ENCODE data around the gene PARP3. TPM values are rescaled to one million over a fixed set of nuclear protein-coding genes. Genes with fewer than 3 reads are reported as not detected.
A peak's percentile ranks its signal among the peaks of the same experiment; 100 is the strongest.
"Not testable (repeated sequence)": the region's sequence is repeated elsewhere in the genome, so short reads cannot be mapped to it uniquely, and the experiment has no call there.

PARP3 gene
- total RNA-seq, 2 donors from 2014 or later: 8.9 to 11.4 TPM

GRCh38 chr3:51983578-51984268 is 41.6 kb downstream of the PARP3 start:
- Mint-ChIP-seq H3K36me3 (ENCODE audit: low read depth) (no peaks in the 10 kb centered on the region), H3K27ac (peak overlapping the region; percentile 78), H3K4me3 (peak overlapping the region; percentile 97), H3K4me1 (peaks cover 17% of the 10 kb centered on the region), H3K27me3 (no peaks in the 10 kb centered on the region)
- ATAC-seq: no peak
- no peak for DNase-seq
- no peaks in the 10 kb centered on the region for H3K9me3 ChIP-seq (ENCODE audit: control insufficient read depth, low read length, poor library complexity, severe bottlenecking)

- Mint-ChIP-seq H3K4me3 (peak overlapping the region; percentile 97), H3K36me3 (ENCODE audit: low read depth) (no peaks in the 10 kb centered on the region), H3K27ac (peak overlapping the region; percentile 78), H3K4me1 (peaks cover 17% of the 10 kb centered on the region), H3K27me3 (no peaks in the 10 kb centered on the region)
- no peaks in the 10 kb centered on the region for H3K9me3 ChIP-seq (ENCODE audit: control insufficient read depth, low read length, poor library complexity, severe bottlenecking)
- ATAC-seq: no peak
- no peak for DNase-seq
Observed at GRCh38 chr3:51984269-51984647, 42.1 kb downstream of the PARP3 start.

GRCh38 chr3:51985063-51985462 is 42.9 kb downstream of the PARP3 start:
- ATAC-seq (no peak), DNase-seq (no peak)
- H3K4me3 Mint-ChIP-seq: peak overlapping the region; percentile 45
- H3K4me1 Mint-ChIP-seq: peaks cover 17% of the 10 kb centered on the region
- H3K27me3 Mint-ChIP-seq: no peaks in the 10 kb centered on the region
- no peaks in the 10 kb centered on the region for H3K36me3 Mint-ChIP-seq (ENCODE audit: low read depth)
- peak overlapping the region; percentile 78 for H3K27ac Mint-ChIP-seq
- no peaks in the 10 kb centered on the region for H3K9me3 ChIP-seq (ENCODE audit: control insufficient read depth, low read length, poor library complexity, severe bottlenecking)

GRCh38 chr3:51986010-51986947 is 44.1 kb downstream of the PARP3 start:
- Mint-ChIP-seq H3K4me1 (peaks cover 16% of the 10 kb centered on the region), H3K4me3 (no peak overlapping the region)

GRCh38 chr3:51987568-51987967 is 45.4 kb downstream of the PARP3 start:
- H3K27ac Mint-ChIP-seq: no peak overlapping the region
- H3K4me3 Mint-ChIP-seq: no peak overlapping the region
- H3K36me3 Mint-ChIP-seq (ENCODE audit: low read depth): no peaks in the 10 kb centered on the region
- H3K27me3 Mint-ChIP-seq: no peaks in the 10 kb centered on the region
- H3K4me1 Mint-ChIP-seq: peaks cover 10% of the 10 kb centered on the region
- no peaks in the 10 kb centered on the region for H3K9me3 ChIP-seq (ENCODE audit: control insufficient read depth, low read length, poor library complexity, severe bottlenecking)
- no peak for ATAC-seq
- DNase-seq: no peak

More at GRCh38 chr3:51986010-51986947, 44.1 kb downstream of the PARP3 start:
- no peaks in the 10 kb centered on the region for H3K9me3 ChIP-seq (ENCODE audit: control insufficient read depth, low read length, poor library complexity, severe bottlenecking)
- no peak for ATAC-seq
- no peak for DNase-seq
- H3K36me3 Mint-ChIP-seq (ENCODE audit: low read depth): no peaks in the 10 kb centered on the region
- no peaks in the 10 kb centered on the region for H3K27me3 Mint-ChIP-seq
- H3K27ac Mint-ChIP-seq: peak overlapping the region; percentile 6

GRCh38 chr3:51988286-51989146 is 46.4 kb downstream of the PARP3 start:
- Mint-ChIP-seq H3K4me3 (no peak overlapping the region), H3K36me3 (ENCODE audit: low read depth) (no peaks in the 10 kb centered on the region)
- no peaks in the 10 kb centered on the region for H3K9me3 ChIP-seq (ENCODE audit: control insufficient read depth, low read length, poor library complexity, severe bottlenecking)

GRCh38 chr3:51990501-51990971 is 48.4 kb downstream of the PARP3 start:
- not testable (repeated sequence) for H3K4me1 Mint-ChIP-seq; H3K36me3 Mint-ChIP-seq (ENCODE audit: low read depth); H3K9me3 ChIP-seq (ENCODE audit: control insufficient read depth, low read length, poor library complexity, severe bottlenecking); H3K27me3 Mint-ChIP-seq; DNase-seq; H3K4me3 Mint-ChIP-seq; ATAC-seq
- peak overlapping the region; percentile 32 for H3K27ac Mint-ChIP-seq

More at GRCh38 chr3:51988286-51989146, 46.4 kb downstream of the PARP3 start:
- H3K4me1 Mint-ChIP-seq: peaks cover 3% of the 10 kb centered on the region
- H3K27me3 Mint-ChIP-seq: no peaks in the 10 kb centered on the region
- no peak for DNase-seq
- ATAC-seq: no peak
- peak overlapping the region; percentile 70 for H3K27ac Mint-ChIP-seq

GRCh38 chr3:51992017-51992682 is 50.0 kb downstream of the PARP3 start:
- Mint-ChIP-seq H3K4me1 (peaks cover 16% of the 10 kb centered on the region), H3K27me3 (no peaks in the 10 kb centered on the region), H3K4me3 (peak overlapping the region; percentile 36), H3K36me3 (ENCODE audit: low read depth) (peaks cover 2% of the 10 kb centered on the region), H3K27ac (no peak overlapping the region)
- no peak for ATAC-seq
- no peaks in the 10 kb centered on the region for H3K9me3 ChIP-seq (ENCODE audit: control insufficient read depth, low read length, poor library complexity, severe bottlenecking)
- DNase-seq: no peak

- H3K4me1 Mint-ChIP-seq: peaks cover 20% of the 10 kb centered on the region
- H3K27me3 Mint-ChIP-seq; DNase-seq; H3K36me3 Mint-ChIP-seq (ENCODE audit: low read depth); H3K9me3 ChIP-seq (ENCODE audit: control insufficient read depth, low read length, poor library complexity, severe bottlenecking); ATAC-seq: not testable (repeated sequence)
- H3K4me3 Mint-ChIP-seq: peak overlapping the region; percentile 39
- peak overlapping the region; percentile 99 for H3K27ac Mint-ChIP-seq
Observed at GRCh38 chr3:51993657-51994056, 51.5 kb downstream of the PARP3 start.

GRCh38 chr3:51994530-51994929 is 52.4 kb downstream of the PARP3 start:
- no peak for DNase-seq
- no peaks in the 10 kb centered on the region for H3K27me3 Mint-ChIP-seq
- peak overlapping the region; percentile 100 for H3K4me3 Mint-ChIP-seq
- no peaks in the 10 kb centered on the region for H3K9me3 ChIP-seq (ENCODE audit: control insufficient read depth, low read length, poor library complexity, severe bottlenecking)
- H3K4me1 Mint-ChIP-seq: peaks cover 20% of the 10 kb centered on the region
- peaks cover 2% of the 10 kb centered on the region for H3K36me3 Mint-ChIP-seq (ENCODE audit: low read depth)
- H3K27ac Mint-ChIP-seq: peak overlapping the region; percentile 99
- ATAC-seq: no peak

GRCh38 chr3:51995346-51996163 is 53.4 kb downstream of the PARP3 start, which contains the start of gene RPL29:
Gene RPL29, minus strand, starts transcription at chr3:51995895. Its CDS starts 434 bp downstream, at chr3:51995461.
- H3K27ac Mint-ChIP-seq: peak within 1 kb of the TSS; percentile 99
- H3K27me3 Mint-ChIP-seq: no peaks in the 10 kb centered on the region
- peaks cover 2% of the 10 kb centered on the region for H3K36me3 Mint-ChIP-seq (ENCODE audit: low read depth)
- peaks cover 20% of the 10 kb centered on the region for H3K4me1 Mint-ChIP-seq
- ATAC-seq (peak; percentile 98), DNase-seq (peak; percentile 77 to 88 (median 85))
- H3K9me3 ChIP-seq (ENCODE audit: control insufficient read depth, low read length, poor library complexity, severe bottlenecking): no peaks in the 10 kb centered on the region
- peak within 1 kb of the TSS; percentile 100 for H3K4me3 Mint-ChIP-seq
